ENCODE measurements around the gene DOCK7. TPM values are rescaled to one million over a fixed set of nuclear protein-coding genes. Genes with fewer than 3 reads are reported as not detected.

Gene DOCK7
- total and polyA plus RNA-seq, 2 of the 13 experiments (the other 11 are each of a cell fraction or from before 2014, with no cell fraction given) = 45.7 to 67.2 TPM

- no peak for TF ChIP-seq FOXP4 (CRISPR knock-in tag; IDR thresholded peaks at IDR 0.05)
- TF ChIP-seq SMC3 (IDR thresholded peaks at IDR 0.05; ENCODE audit: low read length) = peak; percentile 74
- TF ChIP-seq, protein P1, sequence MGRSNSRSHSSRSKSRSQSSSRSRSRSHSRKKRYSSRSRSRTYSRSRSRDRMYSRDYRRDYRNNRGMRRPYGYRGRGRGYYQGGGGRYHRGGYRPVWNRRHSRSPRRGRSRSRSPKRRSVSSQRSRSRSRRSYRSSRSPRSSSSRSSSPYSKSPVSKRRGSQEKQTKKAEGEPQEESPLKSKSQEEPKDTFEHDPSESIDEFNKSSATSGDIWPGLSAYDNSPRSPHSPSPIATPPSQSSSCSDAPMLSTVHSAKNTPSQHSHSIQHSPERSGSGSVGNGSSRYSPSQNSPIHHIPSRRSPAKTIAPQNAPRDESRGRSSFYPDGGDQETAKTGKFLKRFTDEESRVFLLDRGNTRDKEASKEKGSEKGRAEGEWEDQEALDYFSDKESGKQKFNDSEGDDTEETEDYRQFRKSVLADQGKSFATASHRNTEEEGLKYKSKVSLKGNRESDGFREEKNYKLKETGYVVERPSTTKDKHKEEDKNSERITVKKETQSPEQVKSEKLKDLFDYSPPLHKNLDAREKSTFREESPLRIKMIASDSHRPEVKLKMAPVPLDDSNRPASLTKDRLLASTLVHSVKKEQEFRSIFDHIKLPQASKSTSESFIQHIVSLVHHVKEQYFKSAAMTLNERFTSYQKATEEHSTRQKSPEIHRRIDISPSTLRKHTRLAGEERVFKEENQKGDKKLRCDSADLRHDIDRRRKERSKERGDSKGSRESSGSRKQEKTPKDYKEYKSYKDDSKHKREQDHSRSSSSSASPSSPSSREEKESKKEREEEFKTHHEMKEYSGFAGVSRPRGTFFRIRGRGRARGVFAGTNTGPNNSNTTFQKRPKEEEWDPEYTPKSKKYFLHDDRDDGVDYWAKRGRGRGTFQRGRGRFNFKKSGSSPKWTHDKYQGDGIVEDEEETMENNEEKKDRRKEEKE (IDR thresholded peaks at IDR 0.05) = no peak
- no peak for TF ChIP-seq E2F1 (CRISPR knock-in tag; IDR thresholded peaks at IDR 0.05)
Observed at GRCh38 chr1:62407398-62408009, 280.7 kb downstream of the DOCK7 start (continued).

- H3K9ac ChIP-seq (ENCODE audit: insufficient read depth, low read depth, low read length) = no peak overlapping the region
- WGBS (ENCODE audit: low lambda C conversion rate) = 56% methylated on average over 3 of the region's 3 CpGs
- BruUV-seq (replicated peaks) = no TSS peak
- no peaks in the 10 kb centered on the region for H3K79me2 ChIP-seq (ENCODE audit: insufficient read depth, low read length)
- no peak overlapping the region for H3K4me3 ChIP-seq (replicated peaks in 1 of 3; ENCODE audit: insufficient read depth in 1 of 3, low read depth in 2 of 3, low read length in 3 of 3)
- CTCF ChIA-PET (ENCODE audit: low intra/inter-chr PET ratio, low total read pairs) = interaction anchor here (0.8 to 2.3 kb wide), 4 partner anchors 112 to 271 kb away, joined by 3 to 35 read pairs (median 7); no protein-coding TSS in a partner anchor
- H3K4me1 ChIP-seq (ENCODE audit: insufficient read depth, low read length) = peaks cover 9% of the 10 kb centered on the region; the same call in 1 of the 2 replicates
- in situ Hi-C loops (cut with HindIII; ENCODE audit: extremely low pct_ligation_motif_present, low pct_unique_long_range_greater_than_20kb) = loop anchor here (5.0 kb wide), 1 partner anchor 229 kb away; no protein-coding TSS in a partner anchor
- no peak overlapping the region for H2AFZ ChIP-seq (ENCODE audit: low read length)
- ATAC-seq (no peak), DNase-seq (ENCODE audit: low spot score) (no peak), FAIRE-seq (no peak)
- H4K20me1 ChIP-seq (ENCODE audit: insufficient read depth, low read length) = no peaks in the 10 kb centered on the region
- intact Hi-C loops (cut with micrococcal nuclease; ENCODE audit: unreplicated experiment) = loop anchor here (2.0 to 5.0 kb wide), 2 partner anchors 88 to 164 kb away; partner anchors contain the start of gene KANK4
- H3K9me3 ChIP-seq (ENCODE audit: low read length) = no peaks in the 10 kb centered on the region
- POLR2A ChIA-PET = no interaction called here
- H3K27ac ChIP-seq (ENCODE audit: extremely low read length, insufficient read depth, low read length) = no peak overlapping the region
- H3K4me2 ChIP-seq (ENCODE audit: low read depth, low read length) = no peak overlapping the region
- H3K36me3 ChIP-seq (replicated peaks in 1 of 2; ENCODE audit: control insufficient read depth in 1 of 2, insufficient read depth in 2 of 2, low read length in 2 of 2) = no peaks in the 10 kb centered on the region
- H3K27me3 ChIP-seq (ENCODE audit: control insufficient read depth in 1 of 2, insufficient read depth in 2 of 2, low read length in 2 of 2) = no peaks in the 10 kb centered on the region
- no peak for TF ChIP-seq ZNF75D (CRISPR knock-in tag; IDR thresholded peaks at IDR 0.05; ENCODE audit: borderline replicate concordance)
- TF ChIP-seq, protein P2, sequence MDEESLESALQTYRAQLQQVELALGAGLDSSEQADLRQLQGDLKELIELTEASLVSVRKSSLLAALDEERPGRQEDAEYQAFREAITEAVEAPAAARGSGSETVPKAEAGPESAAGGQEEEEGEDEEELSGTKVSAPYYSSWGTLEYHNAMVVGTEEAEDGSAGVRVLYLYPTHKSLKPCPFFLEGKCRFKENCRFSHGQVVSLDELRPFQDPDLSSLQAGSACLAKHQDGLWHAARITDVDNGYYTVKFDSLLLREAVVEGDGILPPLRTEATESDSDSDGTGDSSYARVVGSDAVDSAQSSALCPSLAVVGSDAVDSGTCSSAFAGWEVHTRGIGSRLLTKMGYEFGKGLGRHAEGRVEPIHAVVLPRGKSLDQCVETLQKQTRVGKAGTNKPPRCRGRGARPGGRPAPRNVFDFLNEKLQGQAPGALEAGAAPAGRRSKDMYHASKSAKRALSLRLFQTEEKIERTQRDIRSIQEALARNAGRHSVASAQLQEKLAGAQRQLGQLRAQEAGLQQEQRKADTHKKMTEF (CRISPR knock-in tag; IDR thresholded peaks at IDR 0.05) = no peak
- TF ChIP-seq THAP11 (CRISPR knock-in tag; IDR thresholded peaks at IDR 0.05) = no peak
- no peak for TF ChIP-seq NFIC (IDR thresholded peaks at IDR 0.05; ENCODE audit: low read length)
- no peak for TF ChIP-seq BCL6 (CRISPR knock-in tag; IDR thresholded peaks at IDR 0.05)
- TF ChIP-seq HDAC2 (CRISPR knock-in tag; IDR thresholded peaks at IDR 0.05) = no peak
- no peak for TF ChIP-seq REXO4 (CRISPR knock-in tag; IDR thresholded peaks at IDR 0.05; ENCODE audit: borderline replicate concordance)
- TF ChIP-seq TCF12 (IDR thresholded peaks at IDR 0.05) = no peak
- TF ChIP-seq TCF12 (CRISPR knock-in tag; IDR thresholded peaks at IDR 0.05) = no peak
- no peak for TF ChIP-seq MTF1 (CRISPR knock-in tag; IDR thresholded peaks at IDR 0.05)
Observed at GRCh38 chr1:62406576-62406975, 281.6 kb downstream of the DOCK7 start.

Data from HepG2 (cell line).